GM12878 (cell line): Measurements from ENCODE around the gene NAALADL2. TPM values are rescaled to one million over a fixed set of nuclear protein-coding genes. Genes with fewer than 3 reads are reported as not detected.

Experiments
- microRNA-seq: library from miRNA; unstranded; fragments of <30 nt; microRNA quantifications from one replicate; pipeline ENCODE4, GENCODE V29; 2018
- polyA plus RNA-seq, 11 experiments: library from polyadenylated mRNA; depleted of rRNA in 4 of 11; unstranded in 6 of 11; stranded (reverse) in 5 of 11; fragments of >200 nt; fragmentation: Nextera tagmentation in 4 of 11; fragmentation: Illumina TruSeq in 1 of 11; extraction: Ambion mirVana in 4 of 11; extraction: Trizol in 1 of 11; gene quantifications; 1 replicate in 1 of 11; 2 replicates in 10 of 11; pipeline versions ENCODE4 v1.2.1 to v1.2.3, GENCODE V29; 2011 to 2016; ENCODE audit warnings: inconsistent platforms in 2 of 11, missing spikeins in 2 of 11, low read depth in 1 of 11
- small RNA-seq: library from RNA; depleted of rRNA; stranded (forward); fragments of <200 nt; gene quantifications from one replicate; pipeline ENCODE3, GENCODE V24; 2014
- total RNA-seq, 4 experiments: library from RNA; depleted of rRNA in 3 of 4; stranded (reverse); fragments of >200 nt in 3 of 4; fragmentation: Illumina TruSeq in 1 of 4; extraction: Trizol in 1 of 4; gene quantifications; 2 replicates each; pipeline versions ENCODE4 v1.2.1 to v1.2.3, GENCODE V29; 2013 to 2021

Gene NAALADL2
- total and polyA plus RNA-seq, 10 of the 15 experiments (the other 5 are each of a cell fraction or from before 2014, with no cell fraction given): 0.06 to 10.8 (median 0.46) TPM

Small RNA genes within 50 kb of the gene (microRNA-seq; reads per million reads assigned to microRNA genes)
- gene MIR4789: not detected

Small RNA genes within 50 kb of the gene (small RNA-seq; reads per million reads assigned to genes)
- not detected for gene MIR4789
- not detected for gene RNU4-91P
- gene RNU6-1233P: not detected
- gene RNU6-1317P: not detected
